ENCODE data around the gene DPF3.
A peak's percentile ranks its signal among the peaks of the same experiment; 100 is the strongest.

DPF3 gene

DNA sequence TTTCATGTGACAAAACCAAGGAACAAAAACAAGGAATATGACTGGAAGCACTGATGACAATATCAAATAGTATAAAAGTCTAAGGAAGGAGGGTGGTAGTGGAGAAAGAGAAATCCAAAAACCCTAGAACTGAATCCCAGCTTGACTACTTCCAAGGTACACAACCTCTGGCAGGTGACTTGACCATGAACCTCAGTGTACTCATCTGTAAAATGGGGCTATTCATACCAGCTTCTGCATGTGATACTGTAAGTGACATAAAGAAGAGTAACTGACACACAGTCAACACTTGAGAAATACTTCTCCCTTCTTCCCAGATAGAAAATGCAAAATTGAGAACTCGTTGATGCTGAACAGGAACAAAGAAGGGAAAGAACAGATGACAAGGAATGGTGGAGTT, 10.3 kb upstream of the DPF3 start:
- DNase-seq = no peak

DNA sequence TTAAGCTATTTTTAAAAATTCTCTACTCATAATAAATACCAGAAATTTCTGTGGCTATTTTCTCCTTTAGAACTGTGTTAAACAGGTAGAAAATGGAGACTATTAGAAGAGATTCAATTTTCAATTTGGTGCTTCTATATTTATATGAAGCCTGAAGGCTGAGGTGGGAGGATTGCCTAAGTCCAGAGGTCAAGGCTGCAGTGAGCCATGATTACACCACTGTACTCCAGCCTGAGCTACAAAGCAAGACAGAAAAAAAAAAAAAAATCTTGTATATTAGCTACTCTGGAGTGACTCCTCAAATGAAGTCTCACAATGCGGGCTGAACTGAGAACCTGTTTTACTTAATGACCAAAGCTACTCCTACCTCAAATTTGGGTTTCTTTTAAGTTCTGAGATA, 9.8 kb upstream of the DPF3 start:
- no peak for DNase-seq

DNA sequence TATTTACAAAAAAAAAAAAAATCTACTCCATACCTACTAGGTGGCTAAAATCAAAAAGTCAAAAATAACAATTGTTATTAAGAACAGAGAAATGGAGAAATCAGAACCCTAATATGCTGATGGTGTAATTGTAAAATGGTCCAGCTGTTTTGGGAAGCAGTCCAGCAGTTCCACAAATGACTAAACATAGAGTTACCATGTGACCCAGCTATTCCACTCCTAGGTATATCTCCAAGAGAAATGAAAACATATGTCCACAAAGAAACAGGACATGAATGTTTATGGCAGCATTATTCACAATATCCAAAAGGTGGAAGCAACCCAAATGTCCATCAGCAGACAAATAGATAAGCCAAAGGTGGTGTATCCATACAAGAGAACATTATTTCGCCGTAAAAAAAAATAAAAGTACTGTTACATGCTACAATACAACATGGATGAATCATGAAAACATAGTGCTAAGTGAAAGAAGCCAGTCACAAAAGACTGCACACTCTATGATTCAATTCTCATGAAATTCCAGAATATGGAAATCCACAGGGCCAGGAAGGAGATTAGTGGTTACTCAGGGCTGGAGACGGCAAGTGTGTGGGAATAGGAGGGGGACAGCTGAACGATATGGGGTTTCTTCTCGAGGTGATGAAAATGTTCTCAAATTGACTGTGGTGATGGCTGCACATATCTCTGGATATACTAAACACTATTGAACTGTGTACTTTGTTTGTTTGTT, 9.1 kb upstream of the DPF3 start:
- DNase-seq = no peak

DNA sequence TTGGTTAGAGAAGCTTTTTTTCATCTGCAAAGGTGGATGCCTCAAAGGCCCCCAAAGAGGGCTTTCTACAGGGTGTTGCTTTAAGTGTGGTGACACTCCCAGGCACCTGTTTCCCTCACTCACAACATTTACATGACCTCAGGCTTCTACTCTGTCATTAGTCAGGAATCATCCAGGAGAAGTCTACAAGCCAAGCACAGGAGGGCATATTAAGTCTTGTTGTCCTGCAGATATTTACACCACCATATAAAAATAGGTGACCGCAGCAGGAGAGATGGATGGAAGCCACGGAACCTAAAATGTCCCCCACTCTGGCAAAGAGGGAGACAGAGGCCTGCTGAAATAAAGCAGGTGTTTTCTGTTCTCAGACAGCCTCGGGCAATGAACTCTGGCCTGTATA, 7.5 kb upstream of the DPF3 start:
- DNase-seq = no peak

DNA sequence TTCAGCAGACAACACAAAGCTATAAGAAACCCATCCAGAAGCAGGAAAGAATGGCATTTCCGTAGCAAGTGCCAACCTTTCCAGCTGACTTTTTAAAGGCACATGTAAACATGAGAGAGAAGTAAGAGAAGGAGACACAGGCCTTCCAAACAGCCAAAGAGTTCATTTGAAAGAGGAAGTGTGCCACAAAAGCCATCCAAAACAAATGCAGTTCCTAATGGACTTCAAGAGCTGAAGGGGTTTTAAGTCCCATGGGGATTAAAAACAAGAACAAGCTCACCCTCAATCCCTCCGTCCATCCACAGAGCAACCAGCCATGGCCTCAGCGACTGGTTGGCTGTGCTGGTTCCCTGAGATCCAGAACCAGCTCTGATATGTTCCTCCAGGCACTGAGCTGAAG, 4.5 kb upstream of the DPF3 start:
- DNase-seq = no peak

DNA sequence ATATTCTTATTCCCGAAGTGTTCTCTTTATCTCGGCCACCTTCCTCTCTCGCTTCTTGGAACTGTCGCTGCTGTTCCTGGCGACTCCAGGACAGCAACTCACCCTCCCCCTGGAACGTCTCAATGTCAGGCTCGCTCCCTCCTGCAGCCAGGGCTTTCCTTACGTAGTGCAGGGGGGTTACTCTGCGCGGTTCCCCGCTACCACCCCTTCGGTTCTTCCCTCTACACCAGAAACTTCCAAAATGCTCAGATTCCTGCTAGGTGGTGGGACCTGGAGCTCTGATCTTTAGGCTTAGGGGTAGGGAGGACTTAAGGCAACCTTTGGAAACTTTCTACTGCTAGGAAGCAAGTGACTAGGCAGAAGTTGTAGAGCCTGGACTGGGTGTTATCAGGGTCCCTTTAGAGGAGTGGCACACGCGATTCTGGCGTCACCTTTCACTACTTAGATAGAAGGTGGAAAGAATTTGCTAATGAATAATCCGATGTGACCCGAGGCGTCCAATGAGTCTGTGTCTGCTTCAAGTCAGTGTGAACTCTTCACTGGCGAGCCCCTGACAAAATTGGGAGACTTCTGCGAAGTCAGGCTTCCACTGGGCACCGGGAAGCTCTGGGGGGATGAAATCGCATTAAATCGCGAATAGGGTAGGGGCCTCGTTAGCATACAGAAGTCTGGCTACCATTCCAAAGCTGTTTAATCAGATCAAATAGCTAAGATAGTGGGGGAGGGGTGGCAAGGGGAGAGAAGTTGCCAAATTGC, 900 bp upstream of the DPF3 start:
- DNase-seq = peak; percentile 53

DNA sequence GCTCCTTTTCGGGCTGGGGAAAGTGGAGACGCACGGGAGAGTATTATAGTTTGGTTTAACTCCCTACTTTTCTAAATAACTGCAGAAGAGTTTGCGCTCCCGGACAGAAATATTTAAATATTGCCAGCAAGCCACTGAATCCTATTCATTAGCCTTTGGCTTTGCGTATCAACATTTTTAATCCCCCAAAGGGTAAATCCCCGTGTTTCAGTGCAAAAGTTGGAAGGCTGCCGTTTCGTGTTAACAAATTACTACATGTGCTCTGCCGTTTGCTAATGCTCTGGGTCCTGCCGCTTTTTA, 372 bp upstream of the DPF3 start:
- DNase-seq = no peak

DNA sequence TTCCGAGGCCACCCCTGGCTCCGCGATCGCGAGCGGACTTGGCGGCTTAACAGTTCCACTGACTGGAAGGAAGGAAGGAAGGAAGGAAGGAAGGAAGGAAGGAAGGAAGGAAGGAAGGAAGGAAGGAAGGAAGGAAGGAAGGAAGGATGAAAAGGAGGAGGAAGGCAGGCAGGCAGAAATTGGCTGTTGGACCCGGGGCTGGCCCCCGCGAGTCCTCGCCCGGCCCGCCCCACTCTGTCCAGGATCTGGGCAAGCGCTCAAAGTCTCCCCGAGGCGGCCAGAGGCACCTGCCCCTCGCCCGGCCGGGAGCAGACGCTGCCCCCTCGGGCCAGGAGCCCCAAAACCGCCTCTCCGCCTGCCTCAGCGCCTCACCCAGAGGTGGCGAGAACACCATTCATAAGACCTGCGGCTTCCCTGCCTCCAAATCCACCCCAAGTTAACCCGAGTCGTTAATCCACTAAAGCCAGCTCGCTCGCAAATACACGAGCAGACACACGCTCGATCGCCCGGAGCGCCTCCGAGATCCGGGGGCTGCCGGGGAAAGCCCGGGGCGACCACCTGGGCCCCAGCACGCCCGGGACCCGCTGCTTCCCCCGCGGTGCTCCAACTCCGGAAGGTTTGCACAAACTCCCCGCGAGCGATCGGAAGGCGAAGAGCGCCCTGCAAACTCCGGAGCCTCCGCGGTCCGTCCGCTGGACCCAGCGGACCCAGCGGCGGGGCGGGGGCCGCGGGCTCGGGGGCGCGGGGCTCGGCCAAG, 844 bp downstream of the DPF3 start:
- no peak for DNase-seq

DNA sequence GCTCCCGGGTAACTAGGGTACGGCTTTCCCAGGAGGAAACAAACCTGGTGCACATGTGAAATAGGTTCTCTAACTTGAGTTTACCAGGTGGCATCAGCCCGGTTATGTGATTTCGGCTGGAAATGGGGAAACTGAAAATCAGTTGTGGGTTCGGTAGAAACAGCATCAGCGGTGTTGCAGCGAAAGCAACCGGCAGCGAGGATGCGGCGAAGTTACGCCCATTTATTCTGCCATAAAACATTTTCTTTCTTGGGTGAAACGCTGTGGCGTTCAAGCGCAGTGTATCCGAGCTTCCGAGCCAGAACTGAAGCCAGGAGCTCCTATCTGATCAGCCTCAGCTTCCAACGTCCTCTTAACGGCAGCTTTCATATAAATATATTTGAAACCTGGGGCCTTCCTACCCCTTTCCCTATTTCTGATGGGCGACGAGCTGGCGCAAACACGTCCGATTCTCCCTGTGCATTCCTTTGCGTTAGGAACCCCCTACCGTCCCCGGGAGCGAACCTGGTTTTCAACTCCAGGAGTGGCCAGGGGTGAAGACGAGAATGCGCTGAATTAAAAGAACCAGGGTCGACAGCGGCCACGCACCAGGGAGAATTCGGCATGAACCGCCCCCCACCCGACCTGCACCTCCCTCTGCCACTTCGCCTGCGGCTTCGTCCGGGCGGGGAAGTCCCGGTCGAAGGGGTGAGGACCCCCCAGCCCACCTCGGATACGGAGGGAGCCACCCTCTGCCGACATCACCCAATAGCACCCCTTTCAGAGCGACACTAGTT, 1.6 kb downstream of the DPF3 start:
- DNase-seq = peak; percentile 38

DNA sequence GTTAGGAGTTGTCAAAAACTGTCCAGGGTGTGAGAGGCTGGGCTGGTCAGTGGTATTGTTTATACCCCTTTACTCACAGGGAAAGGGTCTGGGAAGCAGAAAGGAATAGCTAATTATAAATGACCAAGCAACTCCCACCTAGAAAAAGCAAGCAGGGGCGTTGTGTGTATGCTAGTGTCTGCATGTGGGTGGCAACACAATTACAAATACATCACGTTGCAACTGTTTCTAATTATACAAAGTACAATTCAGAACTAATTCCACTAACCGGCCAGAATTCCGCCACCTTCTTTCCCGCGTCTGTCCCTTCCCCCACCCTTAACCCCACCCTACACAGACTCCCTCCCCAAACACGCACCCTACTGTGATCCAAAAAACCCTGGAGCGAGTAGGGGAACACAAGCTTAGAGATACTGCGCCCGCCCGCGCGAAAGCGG, 2.2 kb downstream of the DPF3 start:
- peak; percentile 13 for DNase-seq

DNA sequence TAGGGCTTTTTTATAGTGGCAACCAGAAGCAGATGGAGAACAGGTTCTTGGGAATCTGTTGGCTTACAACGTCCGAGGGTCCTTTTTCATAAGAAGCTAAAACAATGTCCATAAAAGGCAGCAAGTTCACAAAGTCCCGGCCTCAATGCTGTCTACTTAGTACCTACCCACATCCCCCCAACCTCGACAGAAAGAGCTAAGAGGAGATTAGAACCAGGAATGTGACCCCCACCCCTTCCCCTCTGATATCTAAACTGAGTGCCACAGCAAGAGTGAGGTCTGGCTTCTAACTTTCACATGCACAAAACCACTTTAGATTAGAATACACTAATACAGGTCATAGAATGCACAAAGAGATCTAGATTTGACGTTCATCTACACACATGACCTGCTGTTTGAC, 4.5 kb downstream of the DPF3 start:
- no peak for DNase-seq

DNA sequence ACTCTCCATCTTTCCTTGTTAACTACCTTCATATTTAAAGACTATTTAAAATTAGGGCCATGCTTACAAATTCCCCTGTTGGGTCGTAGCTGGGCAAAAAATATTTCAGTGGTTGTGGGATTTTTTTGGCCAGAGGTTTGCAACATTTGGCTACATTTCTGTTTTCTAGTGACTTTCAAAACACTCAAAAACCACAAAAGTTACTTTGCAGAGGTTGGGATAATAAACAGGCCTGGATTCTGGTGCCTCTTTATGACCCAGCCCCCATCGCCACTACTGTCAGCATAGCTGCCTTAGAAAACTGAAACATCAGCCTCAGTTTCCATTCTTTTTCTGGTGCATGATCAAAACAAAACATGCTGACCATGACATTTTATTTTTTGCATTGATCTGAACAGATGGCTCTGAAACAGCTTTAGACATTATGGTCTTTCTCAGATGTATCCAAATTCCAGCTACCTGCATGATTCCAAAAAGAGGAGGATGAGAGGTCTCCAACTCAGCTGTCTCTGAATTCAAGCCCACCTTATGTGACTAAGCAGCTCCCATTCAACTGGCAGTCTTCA, 5.2 kb downstream of the DPF3 start:
- DNase-seq = no peak

DNA sequence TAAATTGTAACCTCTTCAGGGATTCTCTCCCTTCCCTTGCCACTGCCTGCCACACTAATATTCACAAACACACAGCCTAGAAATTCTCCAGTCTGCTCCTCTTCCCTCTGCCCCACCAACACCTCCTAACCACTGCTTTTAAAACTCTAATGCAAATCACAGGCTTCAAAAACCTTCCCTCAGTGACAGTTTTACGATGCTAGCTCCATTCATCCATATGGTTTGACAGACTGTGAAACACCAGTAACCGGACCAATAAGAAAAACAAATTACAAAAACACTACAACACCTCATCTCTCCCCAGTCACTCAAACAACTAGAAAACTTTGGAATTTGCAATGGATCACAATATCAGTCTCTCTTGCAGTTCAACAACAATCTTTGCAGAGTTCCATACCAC, 5.7 kb downstream of the DPF3 start:
- DNase-seq = no peak

DNA sequence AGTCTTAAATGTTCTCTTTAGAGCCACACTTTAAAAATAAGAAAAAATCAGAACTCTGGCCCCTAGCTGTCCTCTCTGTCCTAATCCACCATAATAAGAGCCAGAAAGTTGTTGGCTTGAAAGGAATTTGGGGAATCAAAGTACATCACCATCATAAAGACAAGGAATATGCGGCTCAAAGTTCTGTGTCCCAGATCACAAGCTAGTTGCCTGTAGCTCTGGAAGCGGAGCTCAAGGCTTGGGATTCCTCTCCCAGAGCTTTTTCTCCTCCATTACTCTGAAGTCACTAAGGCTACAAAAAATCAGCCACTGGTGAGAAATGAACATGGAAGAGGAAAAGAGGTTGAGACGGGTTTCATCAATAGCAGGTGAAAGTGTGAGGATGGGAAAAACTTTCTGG, 6.4 kb downstream of the DPF3 start:
- DNase-seq = no peak

DNA sequence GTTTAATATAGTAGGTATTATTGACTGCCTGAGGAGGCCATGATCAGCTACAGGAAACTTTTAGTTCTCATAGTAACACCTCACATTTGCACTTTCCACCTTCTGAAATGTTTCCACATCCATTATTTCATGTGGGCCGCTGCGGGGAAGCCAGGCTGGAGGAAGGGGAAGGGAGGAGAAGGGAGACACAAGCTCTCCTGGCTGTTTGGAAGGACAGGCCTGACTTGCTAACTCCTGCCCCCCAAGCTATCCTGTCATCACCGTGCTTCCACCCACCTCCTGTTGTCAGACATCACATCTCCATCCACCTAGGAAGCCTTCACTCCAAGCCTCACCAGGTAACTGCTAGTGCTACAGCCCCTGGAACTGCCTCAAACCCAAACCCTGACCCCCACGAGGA, 9.5 kb downstream of the DPF3 start:
- DNase-seq = no peak

DNA sequence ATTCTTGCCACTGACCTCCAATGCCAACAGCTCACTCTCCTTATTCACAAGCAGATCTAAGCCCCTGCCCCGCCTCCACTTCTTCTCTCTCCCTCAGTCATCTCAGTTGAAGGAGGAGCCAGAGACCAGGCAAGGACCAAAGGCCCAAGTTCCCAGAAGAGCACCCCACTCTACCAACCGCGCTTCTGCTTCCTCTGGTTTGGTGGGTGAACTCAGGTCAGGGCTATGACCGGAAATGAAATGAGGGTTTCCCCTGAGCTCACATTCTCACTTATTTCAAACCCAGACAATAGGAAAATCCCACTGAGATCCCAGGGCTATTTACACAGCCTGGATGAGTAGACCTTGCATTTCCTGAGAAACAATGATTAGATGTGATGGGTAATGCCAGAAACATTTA, 9.9 kb downstream of the DPF3 start:
- no peak for DNase-seq

DNA sequence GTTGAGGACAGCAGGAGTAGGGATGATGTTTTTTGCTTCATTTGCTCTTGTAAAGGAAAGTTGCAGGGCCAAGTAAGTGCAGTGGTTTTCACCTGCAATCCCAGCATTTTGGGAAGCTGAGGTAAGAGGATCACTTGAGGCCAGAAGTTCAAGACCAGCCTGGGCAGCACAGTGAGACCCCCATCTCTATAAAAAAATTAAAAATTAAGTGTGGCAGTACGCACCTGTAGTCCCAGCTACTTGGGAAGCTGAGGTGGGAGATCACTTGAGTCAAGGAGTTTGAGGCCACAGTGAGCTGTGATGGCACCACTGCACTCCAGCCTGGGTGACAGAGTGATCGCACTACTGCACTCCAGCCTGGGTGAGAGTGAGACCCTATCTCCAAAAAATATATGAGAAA, 10.8 kb downstream of the DPF3 start:
- DNase-seq = no peak

DNA sequence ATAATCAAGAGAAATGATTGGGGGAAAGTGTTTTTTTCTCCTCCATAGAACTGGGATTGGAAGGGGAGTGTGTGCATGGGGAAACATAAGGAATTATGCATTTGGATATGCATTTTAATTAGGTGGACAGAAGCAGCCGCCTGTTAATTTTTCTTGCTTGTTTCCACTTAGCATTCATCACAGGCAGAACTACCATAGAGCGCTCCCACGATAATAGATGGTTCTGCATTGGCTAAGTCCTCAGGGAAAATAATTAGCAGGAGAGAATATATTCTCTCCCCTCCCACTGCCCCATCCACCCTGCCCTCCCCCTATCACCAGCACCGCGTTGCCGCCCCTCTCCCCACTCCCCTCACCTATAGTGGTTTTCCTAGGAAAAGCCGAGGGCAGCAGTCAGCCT, 11.4 kb downstream of the DPF3 start:
- DNase-seq = no peak

DNA sequence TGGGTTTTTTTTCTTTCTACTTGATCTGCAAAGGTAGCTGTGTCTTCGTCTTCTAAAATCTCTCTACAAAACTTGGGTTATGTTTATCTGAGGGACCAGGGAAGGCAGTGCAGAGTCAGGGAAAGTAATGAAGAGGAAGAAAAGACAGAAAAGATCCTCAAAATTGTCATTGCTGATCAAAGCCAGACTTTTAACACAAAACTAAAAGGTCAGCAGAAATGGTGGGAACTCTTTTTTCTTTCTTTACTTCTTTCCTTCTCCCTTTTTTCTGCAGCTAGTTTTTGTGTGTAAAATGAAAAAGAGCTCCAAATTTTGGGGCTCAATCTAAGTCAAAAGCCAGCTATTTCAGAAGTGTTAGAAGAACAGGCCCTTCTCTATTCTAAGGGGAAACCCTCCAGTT, 11.9 kb downstream of the DPF3 start:
- no peak for DNase-seq

DNA sequence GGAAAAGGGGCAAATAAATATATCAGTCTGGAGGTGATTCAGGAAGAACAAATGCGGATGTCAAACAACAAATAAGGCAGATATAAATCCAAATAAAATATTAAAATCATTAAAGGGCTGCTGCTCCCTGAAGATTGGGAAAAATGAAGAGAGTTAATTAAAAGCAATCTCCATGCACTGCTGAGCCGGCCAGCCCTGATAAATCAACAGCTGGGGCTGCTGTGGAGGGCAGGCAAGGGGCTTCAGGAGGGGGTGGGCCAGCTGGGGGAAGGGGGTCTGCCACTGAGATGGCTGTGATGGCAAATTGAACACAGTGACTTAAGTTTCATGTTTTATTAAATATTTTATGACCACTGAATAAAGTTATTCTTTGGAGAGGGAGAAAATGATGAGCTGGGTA, 12.4 kb downstream of the DPF3 start:
- DNase-seq = no peak

DNA sequence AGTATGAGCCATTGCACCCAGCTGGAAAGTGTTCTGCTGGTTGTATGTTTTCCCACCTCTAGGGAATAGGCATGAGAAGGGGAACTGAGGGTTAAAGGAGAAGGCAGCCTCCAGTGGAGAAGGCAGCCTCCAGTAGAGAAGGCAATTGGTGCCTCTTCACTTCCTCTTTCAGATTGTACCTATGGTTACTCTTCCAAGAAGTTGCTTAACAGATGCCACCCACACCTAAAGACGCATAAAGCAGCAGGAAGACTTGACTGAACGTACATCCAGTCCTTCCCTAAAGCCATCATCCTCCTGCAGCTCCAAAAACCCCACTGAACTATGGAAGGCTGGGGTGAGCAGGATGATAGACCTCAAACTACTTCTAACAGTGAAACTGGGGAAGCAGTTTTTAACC, 13.1 kb downstream of the DPF3 start:
- no peak for DNase-seq

DNA sequence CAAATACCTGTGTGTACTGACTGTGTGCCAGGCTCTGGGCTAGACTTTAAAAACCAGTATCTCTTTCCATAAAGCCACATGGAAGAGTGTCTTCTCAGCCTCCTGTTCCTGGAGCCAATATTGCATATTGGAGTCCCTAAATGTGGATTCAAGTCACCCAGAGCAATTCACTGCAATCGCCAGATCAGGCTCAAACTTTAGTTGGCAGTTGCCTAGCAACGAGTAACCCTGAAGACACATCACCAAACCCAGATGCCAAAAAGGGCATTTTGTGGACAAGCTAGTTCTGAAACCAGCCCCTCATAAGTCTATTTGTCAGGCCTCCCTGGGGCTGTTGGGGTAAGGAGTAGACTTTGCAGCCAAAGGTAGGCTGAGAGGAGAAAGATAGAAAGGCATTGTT, 13.7 kb downstream of the DPF3 start:
- DNase-seq = no peak

DNA sequence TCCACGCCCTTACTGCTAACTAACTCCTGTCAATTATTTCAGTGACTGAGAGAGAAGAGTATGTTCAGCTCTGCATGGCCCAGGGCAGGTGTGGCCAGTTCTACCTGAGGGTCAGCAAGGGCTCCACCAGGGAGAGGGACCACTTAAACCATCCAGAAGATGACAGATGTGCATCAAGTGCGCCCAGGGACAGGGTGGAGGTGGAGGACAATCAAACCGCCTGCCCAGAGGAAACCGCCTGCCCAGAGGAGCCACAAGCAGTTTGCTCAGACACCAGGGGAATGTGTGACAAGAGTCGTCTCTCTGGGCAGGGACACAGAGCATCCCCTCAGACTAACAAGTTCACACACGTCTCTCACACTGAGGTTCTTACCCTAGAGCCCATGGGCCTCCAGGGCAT, 14.5 kb downstream of the DPF3 start:
- DNase-seq = no peak

Data from NCI-H524 treated with DMSO at 0.1 percent for 48 hours (cell line).